SU-DHL-6 (cell line): ENCODE results near the gene SH3RF3.

Experiments used
- H2AFZ ChIP-seq: fragments of 200-600 bp; sonication (generic); 2 replicates; pipeline ENCODE4 v1.6.1; 2014; ENCODE audit warnings: low read depth, mild to moderate bottlenecking, moderate library complexity, mixed read lengths, antibody characterized with exemption, low read length; ENCODE audit not compliant: severe bottlenecking
- H3F3A ChIP-seq: fragments of 200-600 bp; shearing (Covaris generic); 2 replicates; pipeline ENCODE4 v1.6.0; 2016; ENCODE audit warnings: antibody characterized with exemption, mild to moderate bottlenecking; ENCODE audit not compliant: insufficient read depth
- H3K27ac ChIP-seq: fragments of 200-600 bp; sonication (generic); 2 replicates; pipeline ENCODE4 v1.5.1; 2016; ENCODE audit warnings: low read depth, mild to moderate bottlenecking, low read length, moderate library complexity, mixed read lengths
- H3K27me3 ChIP-seq: fragments of 200-600 bp; sonication (generic), shearing (Covaris generic); 2 replicates; pipeline ENCODE4 v1.6.0; 2014; ENCODE audit warnings: mild to moderate bottlenecking, low read length
- H3K36me3 ChIP-seq: fragments of 200-600 bp; sonication (generic); 2 replicates; pipeline ENCODE4 v1.6.1; 2014; ENCODE audit warnings: mild to moderate bottlenecking, low read length, mixed read lengths
- H3K4me2 ChIP-seq: fragments of 300-600, 200-600 bp; shearing (Covaris generic), sonication (generic); 2 replicates; pipeline ENCODE4 v1.6.0; 2014; ENCODE audit warnings: low read length, low read depth, mild to moderate bottlenecking; ENCODE audit not compliant: poor library complexity, severe bottlenecking
- H3K4me3 ChIP-seq: fragments of 200-600 bp; sonication (generic); 2 replicates; pipeline ENCODE4 v1.5.1; 2014; ENCODE audit warnings: antibody characterized with exemption, low read length, mild to moderate bottlenecking, mixed read lengths; ENCODE audit not compliant: insufficient read depth, poor library complexity, severe bottlenecking
- H3K79me2 ChIP-seq: fragments of 200-600 bp; sonication (generic); 2 replicates; pipeline ENCODE4 v1.6.1; 2014; ENCODE audit warnings: mild to moderate bottlenecking, low read length, moderate library complexity; ENCODE audit not compliant: insufficient read depth
- H3K9ac ChIP-seq: fragments of 200-600 bp; sonication (generic); 2 replicates; pipeline ENCODE4 v1.7.0; 2014; ENCODE audit warnings: mild to moderate bottlenecking, low read length
- H3K9me2 ChIP-seq: fragments of 200-600 bp; sonication (generic); replicated peaks from 2 replicates; pipeline ENCODE4 v1.6.1; 2014; ENCODE audit warnings: low read length; ENCODE audit not compliant: insufficient read depth
- H3K9me3 ChIP-seq: fragments of 200-600 bp; sonication (generic); 2 replicates; pipeline ENCODE4 v1.6.1; 2014; ENCODE audit warnings: low read length, mixed read lengths; ENCODE audit not compliant: insufficient read depth
- H4K20me1 ChIP-seq: fragments of 200-600 bp; sonication (generic); 2 replicates; pipeline ENCODE4 v1.6.1; 2014; ENCODE audit warnings: low read depth, mild to moderate bottlenecking, antibody characterized with exemption, low read length, moderate library complexity, mixed read lengths
- CTCF ChIP-seq: fragments of 200-600 bp; sonication (generic); IDR thresholded peaks from one replicate; pipeline ENCODE4 v1.5.1; 2017; ENCODE audit warnings: antibody characterized with exemption, mild to moderate bottlenecking, low read length, moderate library complexity; ENCODE audit not compliant: insufficient read depth, poor library complexity, severe bottlenecking
- EZH2phosphoT487 ChIP-seq: fragments of 200-600 bp; sonication (generic), shearing (Covaris generic); conservative IDR thresholded peaks from 2 replicates; pipeline ENCODE4 v1.6.1; 2018; ENCODE audit warnings: mild to moderate bottlenecking, antibody characterized with exemption, low read length, moderate library complexity, mixed read lengths

SH3RF3 gene

GRCh38 chr2:109084341-109084740 lies 44.7 kb upstream of the SH3RF3 start:
- Histone ChIP-seq H3K79me2 (no peaks in the 10 kb centered on the region), H3K27ac (no peak overlapping the region), H3K4me2 (no peak overlapping the region), H3K27me3 (no peaks in the 10 kb centered on the region), H3F3A (no peaks in the 10 kb centered on the region), H3K9me2 (no peaks in the 10 kb centered on the region), H2AFZ (no peak overlapping the region), H3K4me3 (no peak overlapping the region), H4K20me1 (no peaks in the 10 kb centered on the region), H3K9ac (no peak overlapping the region), H3K9me3 (no peaks in the 10 kb centered on the region), H3K36me3 (no peaks in the 10 kb centered on the region)
- TF ChIP-seq CTCF, result no peak
- no peak for TF ChIP-seq EZH2phosphoT487

GRCh38 chr2:109085912-109086742 lies 42.9 kb upstream of the SH3RF3 start:
- no peaks in the 10 kb centered on the region for H3K27me3 ChIP-seq
- no peaks in the 10 kb centered on the region for H3K9me2 ChIP-seq
- no peaks in the 10 kb centered on the region for H4K20me1 ChIP-seq
- no peak overlapping the region for H3K9ac ChIP-seq
- no peak overlapping the region for H3K4me3 ChIP-seq
- no peak overlapping the region for H2AFZ ChIP-seq
- H3K27ac ChIP-seq, result no peak overlapping the region
- TF ChIP-seq EZH2phosphoT487 (no peak), CTCF (no peak)
- no peaks in the 10 kb centered on the region for H3F3A ChIP-seq
- no peaks in the 10 kb centered on the region for H3K79me2 ChIP-seq
- H3K9me3 ChIP-seq, result no peaks in the 10 kb centered on the region
- no peaks in the 10 kb centered on the region for H3K36me3 ChIP-seq
- H3K4me2 ChIP-seq, result no peak overlapping the region

- Histone ChIP-seq H3F3A (no peaks in the 10 kb centered on the region), H3K27me3 (no peaks in the 10 kb centered on the region), H3K27ac (no peak overlapping the region), H3K4me3 (no peak overlapping the region), H3K9me3 (no peaks in the 10 kb centered on the region), H3K9ac (no peak overlapping the region), H2AFZ (no peak overlapping the region), H3K79me2 (no peaks in the 10 kb centered on the region), H3K9me2 (no peaks in the 10 kb centered on the region), H4K20me1 (no peaks in the 10 kb centered on the region), H3K36me3 (no peaks in the 10 kb centered on the region), H3K4me2 (no peak overlapping the region)
- TF ChIP-seq EZH2phosphoT487 (no peak), CTCF (no peak)
Measured at GRCh38 chr2:109086743-109087020, 42.3 kb upstream of the SH3RF3 start.
